HCEC 1CT (cell line): ENCODE results near the gene NEDD4.
"Not testable (repeated sequence)": the region's sequence is repeated elsewhere in the genome, so short reads cannot be mapped to it uniquely, and the experiment has no call there.

Experiments used
- DNase-seq: peaks from one replicate; pipeline ENCODE4 v3.0.0-alpha.2; 2017

The NEDD4 gene

DNA sequence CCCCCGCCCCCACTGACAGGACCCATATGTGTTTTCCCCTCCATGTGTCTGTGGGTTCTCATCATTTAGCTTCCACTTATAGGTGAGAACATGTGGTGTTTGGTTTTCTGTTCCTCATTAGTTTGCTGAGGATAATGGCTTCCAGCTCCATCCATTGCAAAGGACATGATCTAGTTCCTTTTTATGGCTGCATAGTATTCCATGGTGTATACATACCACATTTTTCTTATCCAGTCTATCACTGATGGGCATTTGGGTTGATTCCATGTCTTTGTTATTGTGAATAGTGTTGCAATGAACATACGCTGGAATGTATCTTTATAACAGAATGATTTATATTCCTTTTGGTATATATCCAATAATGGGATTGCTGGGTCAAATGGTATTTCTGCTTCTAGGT, 171.7 kb downstream of the NEDD4 start:
- not testable (repeated sequence) for DNase-seq

DNA sequence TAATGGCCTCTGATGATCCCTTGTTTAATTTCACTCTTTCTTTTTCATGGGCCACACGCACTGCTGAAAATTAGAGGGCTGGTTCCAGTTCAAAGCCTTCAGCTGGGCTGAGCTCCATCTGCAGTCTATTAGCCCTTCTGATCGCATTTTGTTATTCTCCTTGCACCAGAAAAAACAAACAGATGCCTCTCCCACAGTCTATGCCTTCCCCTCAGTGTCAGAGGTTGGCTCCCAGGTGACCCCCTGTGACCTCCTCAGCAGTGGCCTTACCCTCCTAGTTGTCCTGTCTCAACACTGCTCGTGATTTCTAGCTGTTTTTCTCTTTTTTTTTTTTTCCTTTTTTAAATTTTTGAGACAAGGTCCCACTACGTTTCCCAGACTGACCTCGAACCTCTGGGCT, 173.4 kb downstream of the NEDD4 start:
- no peak for DNase-seq

DNA sequence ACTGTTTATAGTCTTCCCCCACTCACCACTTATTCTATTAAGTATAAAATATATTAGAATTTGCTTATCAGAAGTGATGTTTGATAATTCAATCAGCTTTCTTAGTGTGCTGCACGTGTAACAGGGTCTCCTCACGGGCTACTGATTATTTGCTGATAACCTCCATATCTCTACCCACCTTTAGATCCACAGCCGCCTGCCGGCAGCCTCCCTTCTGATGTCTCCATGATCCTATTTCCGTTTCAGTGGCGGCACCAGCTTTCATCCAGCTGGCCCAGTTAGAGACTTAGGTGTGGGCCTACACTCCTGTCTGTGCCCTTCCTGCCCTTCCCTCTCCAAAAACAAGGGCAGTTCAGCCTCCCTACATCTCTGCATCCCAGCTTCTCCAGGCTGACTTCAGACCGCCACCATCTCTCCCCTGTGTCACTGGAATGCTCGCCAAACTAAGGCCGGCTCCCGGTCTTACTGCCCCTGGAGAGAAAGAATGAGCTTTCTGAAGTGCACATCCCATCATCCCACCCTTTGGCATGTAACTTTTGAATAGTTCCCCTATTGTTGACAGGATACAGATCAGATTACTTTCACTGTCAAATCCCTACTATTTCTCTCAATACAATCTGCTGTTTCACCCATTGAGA, 173.9 kb downstream of the NEDD4 start:
- DNase-seq: no peak

DNA sequence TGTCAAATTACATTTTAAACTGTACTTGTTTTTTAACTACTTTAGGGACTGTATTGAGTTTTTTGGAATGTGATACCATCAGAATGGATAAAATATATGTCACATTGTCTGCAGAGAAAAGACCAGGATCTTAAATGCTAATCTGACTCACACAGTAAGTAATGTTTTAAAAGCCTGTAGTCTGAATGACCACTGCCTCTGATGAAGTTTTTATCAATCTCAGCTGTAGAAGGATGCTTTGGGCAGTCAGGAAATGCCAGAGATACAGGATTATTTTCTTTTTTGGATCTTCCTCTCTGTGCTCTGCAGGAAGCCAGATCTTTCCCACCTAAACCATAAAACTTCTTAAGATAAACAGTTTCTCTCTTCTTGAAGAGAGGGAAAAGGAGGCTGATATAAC, 177.4 kb downstream of the NEDD4 start:
- no peak for DNase-seq

DNA sequence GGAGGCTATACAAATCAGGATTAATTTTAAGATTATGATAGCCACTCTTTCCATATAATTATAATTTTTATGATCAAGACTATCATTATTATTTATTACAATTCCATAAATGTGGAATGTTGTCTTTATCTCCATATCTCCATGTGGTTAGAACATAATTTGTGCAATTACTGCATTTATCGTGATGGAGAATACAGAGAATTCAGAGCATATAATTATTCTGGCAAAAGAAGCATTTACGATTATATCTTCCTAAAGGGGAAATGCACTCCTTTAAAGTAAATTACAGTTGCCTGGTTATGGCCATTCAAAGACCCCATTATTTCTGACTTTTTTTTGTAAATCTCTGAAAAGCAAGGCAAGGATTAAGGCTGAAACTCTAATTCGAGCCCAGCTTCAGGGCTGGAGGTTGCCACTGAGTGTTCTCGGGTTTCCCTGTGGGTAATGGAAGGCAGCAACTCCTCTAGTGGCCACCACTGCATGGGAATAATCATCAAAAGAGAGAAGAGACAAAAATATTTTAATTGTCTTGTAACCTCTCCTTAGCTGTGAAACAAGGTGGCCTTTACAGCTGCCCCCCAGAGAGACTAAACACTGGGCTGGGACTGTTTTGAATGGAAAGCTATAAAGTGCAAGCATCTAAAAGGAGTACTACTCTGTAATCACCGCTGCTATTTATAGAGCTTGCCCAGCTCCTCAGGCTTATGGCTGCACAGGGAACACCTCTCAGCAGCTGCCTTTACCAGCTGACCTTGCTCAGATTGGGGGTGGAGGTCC, 190.6 kb downstream of the NEDD4 start:
- no peak for DNase-seq

DNA sequence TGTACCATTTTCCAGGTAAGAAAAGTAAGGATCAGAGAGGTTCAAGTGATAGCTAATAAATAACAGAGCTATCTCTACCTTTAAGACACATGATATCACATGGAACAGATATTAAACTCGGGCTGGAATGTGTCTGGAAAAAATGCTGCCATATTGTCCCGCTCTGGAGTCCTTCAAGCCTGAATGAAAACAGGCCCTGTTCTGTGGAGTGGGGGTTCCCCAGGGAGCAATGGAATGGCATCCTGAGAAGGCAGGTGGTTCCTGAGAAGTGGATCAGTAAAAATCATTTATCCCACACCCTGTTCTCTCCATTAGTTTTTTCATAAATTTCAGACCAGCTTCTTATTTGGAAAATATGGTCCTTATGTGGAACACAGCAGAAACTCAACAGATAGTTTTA, 193.2 kb downstream of the NEDD4 start:
- DNase-seq: no peak

DNA sequence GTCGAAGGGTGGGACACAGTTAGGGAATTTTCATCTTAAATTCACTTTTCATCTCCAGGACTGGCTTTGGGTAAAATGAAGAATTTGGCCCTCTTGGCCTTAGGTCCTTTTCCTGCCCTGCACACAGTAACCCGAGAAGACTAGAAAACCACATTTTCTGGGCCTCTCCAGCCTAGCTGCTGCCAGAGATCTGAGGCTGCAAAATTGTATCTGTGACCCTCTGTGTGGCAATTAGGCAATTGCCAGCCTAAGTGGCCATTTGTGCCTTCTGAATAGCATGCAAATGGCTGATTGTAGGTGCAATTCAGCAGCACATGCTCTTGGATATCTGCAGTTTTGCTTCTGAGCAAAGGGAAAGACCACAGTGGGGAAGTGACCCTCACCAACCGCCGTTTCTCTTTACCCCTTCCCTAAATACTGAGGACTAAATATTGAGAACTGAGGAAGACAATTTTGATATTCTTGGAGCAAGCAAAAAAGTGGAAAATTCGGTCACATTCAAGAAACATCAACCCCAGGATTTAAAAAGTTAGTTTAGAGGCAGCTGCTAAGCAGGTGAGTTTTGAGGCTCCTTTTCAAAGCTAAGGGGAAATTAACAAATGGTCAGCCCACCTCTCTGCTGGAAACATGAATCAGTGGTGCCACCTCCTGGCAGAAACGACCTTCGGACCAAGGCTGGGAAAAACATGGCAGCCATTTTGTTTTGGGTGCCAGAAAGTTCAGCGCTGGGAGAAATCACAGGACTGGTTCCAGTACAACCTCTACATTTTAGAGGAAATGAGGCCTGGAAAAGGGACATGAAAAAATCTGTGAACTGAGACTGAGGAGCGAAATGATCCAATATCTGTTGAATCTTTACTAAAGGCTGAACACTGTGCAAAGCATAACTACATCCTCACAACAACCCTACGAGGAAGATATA, 193.9 kb downstream of the NEDD4 start:
- peak; percentile 34 for DNase-seq

DNA sequence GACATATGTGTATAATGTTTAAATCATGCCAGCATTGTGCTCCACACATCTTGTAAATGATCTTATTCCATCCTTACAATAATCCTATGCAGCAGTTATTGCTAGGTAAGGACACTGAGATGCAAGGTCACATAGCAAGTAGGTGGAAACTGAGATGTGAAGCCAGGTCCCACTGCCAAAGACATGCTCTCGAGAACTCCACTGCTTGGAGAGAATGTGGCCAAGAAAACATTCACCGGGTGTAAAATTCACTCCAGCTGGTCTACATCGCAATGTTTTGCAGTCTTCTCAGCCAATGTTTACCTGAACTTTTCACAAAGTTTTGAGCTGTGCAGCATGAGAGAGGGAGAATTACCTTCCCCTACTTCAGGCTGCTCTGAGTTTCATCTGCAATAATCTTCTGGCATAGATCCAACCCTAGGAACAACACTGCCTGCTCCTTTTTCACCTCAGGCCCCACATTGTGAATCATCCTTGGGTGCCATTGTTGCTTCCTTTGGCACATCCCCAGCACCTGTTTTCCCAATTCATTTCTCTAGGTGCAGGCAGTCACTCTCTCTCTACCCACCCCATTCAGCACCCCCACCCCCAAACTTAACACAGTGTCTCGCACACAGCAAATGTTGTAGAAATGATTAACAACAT, 197.0 kb downstream of the NEDD4 start:
- no peak for DNase-seq

DNA sequence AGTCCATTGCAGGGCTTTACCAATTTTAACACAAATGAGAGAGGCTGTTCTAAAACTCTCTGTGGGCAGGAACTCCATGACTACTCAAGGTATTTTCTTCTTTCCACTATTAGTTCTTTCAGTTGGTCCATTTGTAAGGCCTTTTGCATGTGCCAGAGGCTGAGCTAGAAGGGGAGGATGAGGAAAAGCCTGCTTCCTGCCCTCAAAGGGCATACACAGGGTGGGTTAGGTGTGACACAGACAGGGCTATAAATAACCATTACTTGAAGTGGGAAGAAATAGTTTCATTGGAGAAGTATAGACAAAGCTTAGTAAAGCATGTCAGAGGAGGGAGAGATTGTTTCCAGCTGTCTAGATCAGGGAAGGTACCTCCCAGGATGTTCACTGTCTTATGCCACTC, 198.4 kb downstream of the NEDD4 start:
- no peak for DNase-seq

DNA sequence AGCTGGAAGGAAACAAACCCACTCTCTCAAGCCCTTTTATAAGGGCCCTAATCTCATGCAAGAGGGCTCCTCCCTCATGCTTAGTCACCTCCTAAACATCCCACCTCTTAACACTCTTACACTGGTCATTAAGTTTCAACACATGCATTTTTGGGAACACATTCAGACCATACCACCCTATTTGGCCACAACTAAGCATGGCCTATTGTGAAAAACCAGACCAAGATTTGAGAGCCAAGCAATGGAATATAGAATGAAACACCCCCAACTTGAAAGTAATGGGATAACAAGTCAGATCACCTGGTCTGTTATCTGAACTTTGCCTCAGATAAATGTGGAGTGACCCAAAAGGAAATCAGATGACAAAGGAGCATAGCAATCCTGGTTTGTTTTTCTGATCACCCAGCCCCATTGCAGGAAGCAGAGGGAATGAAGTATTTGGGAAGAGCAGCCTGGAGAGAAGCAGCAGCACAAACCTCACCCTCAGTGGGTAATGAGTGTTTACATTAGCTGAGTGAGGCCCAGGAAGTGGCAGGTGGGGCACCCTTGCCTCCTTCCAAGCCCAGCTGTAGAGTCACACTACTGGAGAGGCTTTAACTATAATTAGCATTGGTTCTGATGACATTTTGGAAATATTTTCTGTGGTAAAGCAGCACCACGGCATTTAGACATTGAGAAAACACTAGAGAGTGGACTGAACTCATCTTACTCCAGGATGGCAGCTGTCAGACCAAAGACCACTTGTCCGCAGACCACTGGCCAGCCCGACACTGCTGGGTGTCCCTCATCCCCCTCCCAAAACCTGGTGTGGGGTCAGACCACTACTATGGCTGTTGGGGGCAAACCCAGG, 201.6 kb downstream of the NEDD4 start:
- DNase-seq: peak; percentile 90

DNA sequence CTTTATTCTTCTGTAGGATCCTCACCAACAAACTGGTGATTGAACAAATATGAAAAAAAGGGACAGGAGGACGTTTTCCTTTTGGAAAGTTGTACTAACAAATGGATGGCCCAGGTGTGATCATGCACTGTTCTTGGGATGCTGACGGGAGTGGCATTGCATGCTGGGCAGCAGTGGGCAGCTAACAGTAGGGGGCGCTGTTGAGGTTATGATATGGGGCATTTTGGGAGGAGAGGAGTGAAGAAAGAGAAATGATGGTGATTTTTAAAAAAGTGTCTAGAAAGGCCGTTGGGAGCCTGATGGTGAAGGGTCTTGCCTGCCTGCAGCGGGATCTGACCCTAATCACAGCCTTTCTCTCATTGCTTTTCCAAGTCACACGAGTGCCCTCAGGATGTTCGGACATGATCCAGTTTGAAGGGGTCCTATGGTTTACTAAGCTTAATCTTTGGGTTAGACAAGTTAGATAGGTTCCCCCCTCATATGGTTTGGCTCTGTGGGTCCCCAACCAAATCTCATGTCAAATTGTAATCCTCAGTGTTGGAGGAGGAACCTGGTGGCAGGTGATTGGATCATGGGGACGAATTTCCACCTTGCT, 204.2 kb downstream of the NEDD4 start:
- DNase-seq: no peak

DNA sequence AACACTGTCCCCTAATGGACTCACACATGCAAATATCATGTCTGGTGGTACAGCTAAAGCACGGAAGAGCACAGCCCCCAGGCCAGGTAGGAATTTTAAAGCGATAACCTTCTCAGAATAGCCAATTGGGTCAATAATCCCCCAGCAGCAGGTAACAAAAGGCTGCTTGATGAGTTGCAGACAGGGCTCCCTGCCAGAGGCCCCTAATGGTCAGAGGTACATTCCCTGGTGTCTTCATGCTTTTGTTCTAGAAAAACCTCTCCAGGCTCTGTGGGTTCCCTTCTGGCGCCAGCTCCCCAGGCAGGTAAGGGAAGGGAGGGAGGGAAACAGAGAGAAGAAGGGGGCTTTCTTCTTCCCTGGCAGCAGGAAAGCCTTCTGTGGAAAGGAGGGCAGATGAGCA, 207.1 kb downstream of the NEDD4 start:
- no peak for DNase-seq

DNA sequence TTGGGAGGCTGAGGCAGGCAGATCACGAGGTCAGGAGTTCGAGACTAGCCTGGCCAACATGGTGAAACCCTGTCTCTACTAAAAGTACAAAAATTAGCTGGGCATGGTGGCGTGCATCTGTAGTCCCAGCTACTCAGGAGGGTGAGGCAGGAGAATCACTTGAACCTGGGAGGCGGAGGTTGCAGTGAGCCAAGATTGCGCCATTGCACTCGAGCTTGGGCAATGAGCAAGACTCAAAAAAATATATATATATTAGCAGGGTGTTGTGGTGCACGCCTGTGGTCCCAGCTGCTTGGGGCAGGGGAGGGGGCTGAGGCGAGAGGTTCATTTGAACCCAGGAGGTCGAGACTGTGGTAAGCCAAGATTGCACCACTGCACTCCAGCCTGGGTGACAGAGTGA, 207.8 kb downstream of the NEDD4 start:
- not testable (repeated sequence) for DNase-seq

DNA sequence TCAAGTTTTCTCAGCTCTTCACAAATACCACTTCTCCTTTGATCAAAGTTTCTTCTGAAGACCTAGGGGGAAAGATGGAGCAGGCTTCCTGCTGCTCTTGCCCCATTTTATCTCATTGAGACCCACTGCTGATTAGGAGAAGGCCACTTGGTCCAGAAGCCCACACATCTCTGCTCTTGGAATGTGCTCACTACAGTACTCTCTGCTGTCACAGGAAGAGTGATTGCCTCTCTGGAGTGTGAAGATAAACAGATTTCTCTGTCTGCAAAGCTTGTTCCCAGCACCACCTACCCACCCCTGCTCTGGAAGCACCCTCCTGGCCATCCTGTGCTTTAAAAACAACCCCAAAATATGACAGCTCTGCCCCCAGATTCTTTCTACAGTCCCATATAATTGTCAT, 209.1 kb downstream of the NEDD4 start:
- no peak for DNase-seq

DNA sequence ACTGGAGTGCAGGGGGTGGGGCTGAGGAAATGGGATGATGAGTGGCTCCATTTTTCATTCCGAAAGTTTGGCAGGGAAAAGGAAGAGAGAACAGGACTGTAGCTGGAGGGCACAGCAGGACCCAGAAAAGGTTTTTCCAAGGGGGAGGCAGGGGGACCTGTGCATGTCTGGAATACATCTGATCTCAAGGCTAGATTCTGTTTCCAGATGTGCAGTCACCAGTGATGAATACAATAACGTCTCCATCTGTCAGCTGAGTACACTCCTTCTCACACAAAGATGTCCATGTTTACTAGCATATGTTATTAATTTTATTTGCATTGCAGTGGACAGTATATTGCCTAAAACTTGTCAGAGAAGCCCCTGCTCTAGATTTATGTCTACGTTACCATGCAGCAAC, 210.5 kb downstream of the NEDD4 start:
- DNase-seq: no peak

DNA sequence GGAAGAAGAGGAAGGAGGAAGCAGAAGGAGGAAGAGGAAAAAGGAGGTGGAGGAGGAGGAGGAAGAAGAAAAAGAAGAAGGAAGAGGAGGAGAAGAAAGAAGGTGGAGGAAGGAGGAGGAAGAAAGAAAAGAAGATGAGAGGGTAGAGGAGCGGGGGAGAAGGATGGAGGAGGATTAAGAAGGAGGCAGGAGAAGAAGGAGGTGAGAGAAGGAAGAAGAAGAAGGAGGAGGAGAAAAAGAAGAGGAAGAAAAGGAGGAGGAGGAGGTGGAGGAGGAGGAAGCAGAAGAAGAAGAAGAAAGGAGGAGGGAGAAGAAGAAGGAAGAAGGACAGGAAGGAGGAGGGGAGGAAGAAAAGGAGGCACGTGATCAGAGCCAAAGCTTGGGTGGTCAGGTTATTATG, 213.1 kb downstream of the NEDD4 start:
- DNase-seq: no peak

DNA sequence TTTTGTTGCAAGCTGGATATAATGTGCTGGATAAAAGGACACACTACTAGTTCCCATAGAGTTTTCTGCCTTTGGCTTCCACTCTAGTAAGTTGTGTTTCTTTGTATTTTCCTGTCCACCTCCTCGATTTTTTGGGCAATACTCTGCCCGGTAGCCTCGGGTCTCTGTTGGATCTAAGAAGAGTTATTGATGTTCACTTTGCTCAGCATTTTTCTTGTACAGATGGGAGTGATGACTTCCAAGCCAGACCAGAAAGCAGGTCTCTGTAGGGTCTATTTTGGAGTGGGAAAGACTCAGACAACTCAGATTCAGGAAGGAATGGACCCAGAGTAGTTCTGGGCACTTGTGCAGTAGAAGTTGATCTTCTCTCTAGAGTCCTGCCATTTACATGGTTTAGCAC, 214.5 kb downstream of the NEDD4 start:
- no peak for DNase-seq
